HG03460 (cell line): ENCODE data around the gene IGFBP2.

Source experiments
- ATAC-seq: cut with Tn5 transposase; IDR thresholded peaks from one replicate; pipeline ENCODE4 v1.9.1; 2021; ENCODE audit not compliant: unreplicated experiment

The IGFBP2 gene

GRCh38 chr2:216636551-216637450 is 3.6 kb downstream of the IGFBP2 start:
- ATAC-seq = no peak

DNA sequence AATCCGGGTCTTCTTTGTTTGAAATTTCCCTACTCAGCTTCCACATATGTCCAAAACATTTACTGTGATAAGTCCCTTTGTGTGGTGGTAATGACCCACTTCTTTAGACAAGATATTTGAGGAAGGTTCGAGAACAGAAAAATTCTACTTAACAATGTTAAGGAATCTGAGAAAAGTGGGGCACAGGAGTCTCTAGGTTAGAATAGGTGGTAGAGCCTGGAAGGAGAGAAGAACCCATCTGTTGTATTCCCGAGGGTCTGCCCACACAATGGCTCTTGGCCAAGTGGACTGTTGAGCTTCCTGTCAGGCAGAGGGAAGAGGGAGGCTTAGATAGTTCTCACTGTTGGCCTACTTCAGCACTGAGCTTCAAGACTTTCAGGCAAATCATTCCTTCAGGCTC is 4.3 kb downstream of the IGFBP2 start:
- no peak for ATAC-seq

DNA sequence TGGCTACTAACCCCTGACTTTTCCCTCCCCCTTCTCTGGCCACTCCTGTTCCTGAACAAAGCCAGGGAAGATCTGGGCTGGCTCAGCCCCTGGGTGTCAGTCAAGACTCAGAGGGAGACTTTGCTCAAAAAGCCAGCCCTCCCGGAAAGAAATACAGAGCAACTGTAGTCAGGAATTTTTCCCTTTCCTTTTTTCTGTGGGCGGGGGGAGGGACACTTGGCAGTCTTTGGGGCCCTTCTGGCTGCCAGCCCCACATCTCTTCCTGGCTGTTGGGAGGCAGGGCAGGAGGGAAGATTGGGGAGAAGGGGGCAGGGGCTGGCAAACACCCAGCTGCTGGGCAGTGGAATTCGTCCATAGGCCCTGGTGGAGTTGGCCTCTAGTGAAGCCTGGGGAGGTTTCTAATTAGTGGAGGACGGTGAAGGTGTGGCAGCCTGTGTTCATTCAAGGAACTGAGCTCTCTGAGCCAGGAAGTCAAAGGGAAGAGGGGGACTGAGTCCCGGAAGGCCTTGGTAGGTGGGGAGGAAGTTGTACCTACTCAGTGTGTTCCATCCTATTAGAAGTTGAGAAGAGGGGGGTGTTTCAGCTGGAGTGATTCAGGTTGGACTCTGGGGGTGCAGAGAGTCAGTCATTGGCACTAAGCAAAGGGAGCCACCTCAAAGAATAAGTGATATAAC is 10.9 kb downstream of the IGFBP2 start:
- ATAC-seq = no peak

DNA sequence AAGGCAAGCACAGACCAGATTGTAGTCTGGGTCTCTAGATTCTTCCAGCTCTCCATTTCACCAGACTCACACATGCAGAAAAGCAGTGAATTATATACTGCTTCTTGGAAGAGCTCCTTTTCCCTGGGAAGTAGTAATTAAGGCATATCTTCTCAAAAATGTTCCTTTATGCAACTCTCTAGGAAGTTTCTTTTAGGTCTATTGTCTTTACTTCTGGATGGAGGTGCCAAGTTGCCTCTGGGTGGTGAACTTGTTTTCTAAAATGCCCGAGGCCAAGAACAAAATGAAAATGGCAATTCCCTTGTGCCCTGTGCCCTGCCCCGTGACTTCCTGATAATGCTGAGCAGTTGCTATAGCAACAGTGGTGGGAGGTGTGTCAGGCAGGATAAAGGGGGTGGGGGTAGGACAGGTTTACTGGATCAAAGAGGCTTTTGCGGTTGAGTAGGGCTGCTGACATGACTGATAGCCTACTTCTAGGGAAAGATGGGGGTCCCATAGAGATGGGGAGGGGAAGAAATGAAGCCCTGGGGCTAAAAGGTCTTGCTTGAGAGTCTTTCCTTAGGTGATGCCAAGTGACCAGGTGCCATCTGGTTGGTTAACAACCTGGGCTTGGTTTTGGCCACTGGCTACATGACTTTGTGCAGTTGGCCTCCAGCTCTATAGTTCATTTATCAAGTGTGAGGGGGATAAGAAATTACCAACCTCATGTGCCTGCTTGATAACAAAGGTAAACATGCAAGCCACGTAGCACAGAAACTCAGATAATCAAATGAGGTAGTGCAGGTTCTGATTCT is 11.8 kb downstream of the IGFBP2 start:
- ATAC-seq = no peak

DNA sequence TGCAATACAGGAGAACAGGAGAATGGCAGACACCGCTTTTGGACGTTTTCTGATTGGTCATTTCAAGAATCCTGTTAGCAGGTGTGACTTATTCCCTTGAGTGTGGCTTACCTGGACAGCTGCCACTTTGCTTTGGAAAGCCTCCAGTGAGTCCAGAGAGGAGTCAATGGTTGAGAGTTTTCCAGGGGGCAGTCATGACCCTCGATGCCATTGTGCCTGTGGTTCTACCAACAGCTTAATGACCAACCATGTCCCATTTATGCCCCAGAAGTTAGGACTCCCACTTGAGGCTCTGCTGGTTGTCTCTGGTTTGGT is 12.4 kb downstream of the IGFBP2 start:
- no peak for ATAC-seq

GRCh38 chr2:216646116-216646515 is 12.9 kb downstream of the IGFBP2 start:
- no peak for ATAC-seq

- ATAC-seq = no peak
Measured at GRCh38 chr2:216648105-216648504, 14.9 kb downstream of the IGFBP2 start.

DNA sequence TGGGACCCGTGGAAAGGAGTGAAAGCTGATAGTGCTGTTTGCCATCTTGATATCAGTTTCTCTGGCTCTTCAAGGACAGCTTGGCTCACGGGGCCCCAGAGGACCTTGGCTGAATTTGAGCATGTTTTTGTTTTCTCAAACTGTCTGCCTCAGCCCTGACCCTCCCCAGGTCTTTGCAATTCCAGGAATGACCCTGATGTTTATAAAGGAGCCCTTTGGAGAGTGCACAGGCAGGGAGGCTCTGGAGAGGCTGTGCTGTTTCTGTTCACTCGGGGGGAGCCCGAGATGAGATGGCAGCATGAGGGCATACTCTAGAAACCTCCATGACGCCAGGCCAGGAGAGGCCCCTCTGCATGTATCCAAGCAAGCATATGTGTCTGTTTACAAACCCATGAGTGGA is 16.4 kb downstream of the IGFBP2 start:
- no peak for ATAC-seq

DNA sequence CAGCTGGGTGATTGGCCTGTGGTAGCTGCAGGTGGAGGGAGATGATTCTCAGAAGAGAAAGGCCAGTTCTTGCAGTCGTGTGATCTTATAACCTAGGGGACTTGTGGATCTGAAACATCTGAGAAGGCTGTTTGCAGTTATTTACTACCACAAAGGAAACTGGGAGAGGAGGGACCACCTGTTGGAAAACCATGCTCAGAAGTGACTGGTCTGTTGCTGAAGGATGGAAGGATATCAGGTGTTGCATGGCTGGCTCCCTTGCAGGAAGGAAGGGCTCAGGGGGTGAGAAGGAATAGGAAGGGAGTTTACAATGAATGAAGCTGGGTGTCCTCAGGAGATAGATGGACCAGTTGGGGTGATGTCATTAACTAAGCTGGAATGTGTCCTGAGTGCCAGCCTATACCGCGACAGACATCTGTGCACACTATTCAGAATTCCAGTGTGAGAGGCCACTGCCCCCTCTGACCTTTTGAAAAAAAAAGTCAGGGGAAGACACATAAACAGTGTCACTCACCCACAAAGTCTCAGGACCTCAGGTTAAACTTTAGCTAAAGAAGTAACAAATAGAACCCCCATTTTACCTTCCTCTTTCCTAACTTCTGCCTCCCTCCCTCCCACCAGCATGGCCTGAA is 17.5 kb downstream of the IGFBP2 start:
- no peak for ATAC-seq

GRCh38 chr2:216651351-216651881 is 18.2 kb downstream of the IGFBP2 start:
- no peak for ATAC-seq

GRCh38 chr2:216652566-216652965 is 19.3 kb downstream of the IGFBP2 start:
- no peak for ATAC-seq

DNA sequence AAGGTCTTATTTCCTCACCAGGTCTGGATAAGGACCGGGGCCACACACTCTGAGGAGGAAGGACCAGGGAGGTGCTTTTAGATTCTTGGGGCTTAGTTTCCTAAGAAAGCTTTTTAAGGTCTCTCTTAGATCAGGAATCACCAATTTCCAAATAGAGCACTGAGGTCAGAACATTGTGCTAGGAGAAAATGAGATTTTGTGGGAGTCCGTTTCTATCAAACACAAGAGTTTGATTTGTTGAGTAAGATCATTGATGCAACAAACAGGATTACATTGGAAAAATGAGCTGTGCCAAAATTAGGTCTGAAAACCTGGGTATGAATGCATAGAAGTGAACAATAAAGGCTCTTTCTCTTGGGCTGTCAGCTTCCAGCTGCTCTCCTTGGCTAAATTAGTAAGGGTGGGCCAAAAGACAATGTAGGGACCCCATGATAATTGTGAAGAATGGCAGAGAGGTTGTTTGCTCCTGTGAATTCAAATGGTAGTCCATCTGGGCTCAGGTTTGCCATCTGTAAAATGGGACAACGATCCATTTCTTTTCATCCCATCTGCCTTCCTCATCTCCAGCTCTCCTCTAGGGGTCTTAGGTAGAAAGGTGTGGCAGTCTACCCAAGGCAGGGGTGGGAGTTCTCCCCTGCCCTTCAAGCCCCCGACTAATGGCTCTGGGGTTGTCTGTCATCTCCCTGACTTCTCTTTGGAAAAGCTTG is 20.0 kb downstream of the IGFBP2 start:
- no peak for ATAC-seq

GRCh38 chr2:216653931-216654365 is 20.7 kb downstream of the IGFBP2 start:
- no peak for ATAC-seq

GRCh38 chr2:216654528-216655052 is 21.4 kb downstream of the IGFBP2 start:
- ATAC-seq = no peak

- no peak for ATAC-seq
Measured at GRCh38 chr2:216657086-216657855, 24.1 kb downstream of the IGFBP2 start.

DNA sequence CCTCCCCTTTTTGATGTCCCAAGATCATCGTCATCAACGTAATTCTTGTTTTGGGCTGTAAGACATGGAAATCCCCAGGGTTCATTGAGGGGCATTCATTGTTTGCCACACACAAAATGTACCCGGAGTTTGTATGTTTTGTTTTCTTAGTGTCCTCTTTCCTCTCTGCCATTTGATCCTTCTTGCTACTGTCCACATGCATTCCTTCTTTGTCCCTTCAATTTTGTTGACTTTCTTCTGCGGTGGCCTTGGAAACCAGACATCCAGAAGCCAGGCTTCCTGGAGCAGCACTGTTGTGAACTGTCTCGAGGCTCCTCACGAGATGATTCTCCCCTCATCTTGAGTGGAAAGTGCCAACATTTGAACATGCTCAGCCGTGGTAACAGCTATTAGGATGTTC is 24.8 kb downstream of the IGFBP2 start:
- no peak for ATAC-seq

- no peak for ATAC-seq
Measured at GRCh38 chr2:216658757-216659156, 25.5 kb downstream of the IGFBP2 start.

DNA sequence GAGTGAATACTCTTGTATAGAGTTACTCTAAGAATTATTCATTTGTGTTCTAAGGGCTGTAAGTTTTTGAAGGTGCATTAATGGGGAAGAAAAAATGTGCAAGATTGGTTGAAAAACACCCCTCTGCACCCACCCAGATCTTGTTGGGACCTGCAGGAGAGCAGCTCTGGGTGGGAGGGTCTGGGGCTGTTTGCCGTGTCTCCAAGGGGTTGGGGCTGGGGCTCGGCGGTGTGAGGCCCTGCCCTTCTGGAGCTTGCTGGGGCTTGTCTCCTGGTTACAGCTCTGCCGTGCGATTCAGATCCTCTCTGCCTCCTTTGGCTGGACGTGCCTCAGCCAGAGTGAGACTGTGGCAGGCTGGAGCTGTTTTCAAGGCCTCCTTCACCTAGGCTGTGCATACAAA is 26.1 kb downstream of the IGFBP2 start:
- ATAC-seq = no peak

GRCh38 chr2:216660496-216660895 is 27.3 kb downstream of the IGFBP2 start:
- ATAC-seq = no peak
